ENCODE measurements around the gene ITPR3. TPM values are rescaled to one million over a fixed set of nuclear protein-coding genes. Genes with fewer than 3 reads are reported as not detected.
A peak's percentile ranks its signal among the peaks of the same experiment; 100 is the strongest.

Gene ITPR3
- total RNA-seq, 2 donors from 2014 or later, result 27.6 to 77.6 TPM

- ATAC-seq (no peak), DNase-seq (ENCODE audit: low spot score) (no peak)
- Mint-ChIP-seq H3K4me3 (no peak overlapping the region), H3K9me3 (no peaks in the 10 kb centered on the region), H3K27ac (no peak overlapping the region), H3K27me3 (no peaks in the 10 kb centered on the region), H3K4me1 (ENCODE audit: low read depth in 2 of 2) (peaks cover 0 to 6% of the 10 kb centered on the region in 2 donors), H3K36me3 (peaks cover 4% of the 10 kb centered on the region)
Measured at GRCh38 chr6:33678233-33678931, 57.3 kb downstream of the ITPR3 start.

- DNase-seq (ENCODE audit: low spot score) (no peak), ATAC-seq (no peak)
- H3K4me3 Mint-ChIP-seq, result no peak overlapping the region
- no peaks in the 10 kb centered on the region for H3K9me3 Mint-ChIP-seq
- peaks cover 0 to 6% of the 10 kb centered on the region in 2 donors for H3K4me1 Mint-ChIP-seq (ENCODE audit: low read depth in 2 of 2)
- no peak overlapping the region for H3K27ac Mint-ChIP-seq
- H3K36me3 Mint-ChIP-seq, result peaks cover 4% of the 10 kb centered on the region
- H3K27me3 Mint-ChIP-seq, result no peaks in the 10 kb centered on the region
Measured at GRCh38 chr6:33678932-33679490, 57.9 kb downstream of the ITPR3 start.

GRCh38 chr6:33679761-33680160 is 58.6 kb downstream of the ITPR3 start:
- Mint-ChIP-seq H3K36me3 (peaks cover 4% of the 10 kb centered on the region), H3K9me3 (no peaks in the 10 kb centered on the region), H3K4me3 (no peak overlapping the region), H3K4me1 (ENCODE audit: low read depth in 2 of 2) (peaks cover 0 to 6% of the 10 kb centered on the region in 2 donors), H3K27me3 (no peaks in the 10 kb centered on the region), H3K27ac (no peak overlapping the region)
- ATAC-seq (no peak), DNase-seq (ENCODE audit: low spot score) (no peak)

GRCh38 chr6:33682341-33682740 is 61.2 kb downstream of the ITPR3 start:
- Mint-ChIP-seq H3K27ac (peak overlapping the region in 1 of 2 donors; percentile 16), H3K4me1 (ENCODE audit: low read depth in 2 of 2) (peaks cover 0 to 6% of the 10 kb centered on the region in 2 donors), H3K36me3 (peaks cover 9% of the 10 kb centered on the region), H3K4me3 (no peak overlapping the region), H3K27me3 (no peaks in the 10 kb centered on the region), H3K9me3 (no peaks in the 10 kb centered on the region)
- ATAC-seq (no peak), DNase-seq (ENCODE audit: low spot score) (no peak)

- H3K4me3 Mint-ChIP-seq, result no peak overlapping the region
- no peaks in the 10 kb centered on the region for H3K27me3 Mint-ChIP-seq
- no peaks in the 10 kb centered on the region for H3K9me3 Mint-ChIP-seq
- ATAC-seq (no peak), DNase-seq (ENCODE audit: low spot score) (no peak)
- peaks cover 5% of the 10 kb centered on the region for H3K36me3 Mint-ChIP-seq
- H3K4me1 Mint-ChIP-seq (ENCODE audit: low read depth in 2 of 2), result peaks cover 0 to 2% of the 10 kb centered on the region in 2 donors
- H3K27ac Mint-ChIP-seq, result peak overlapping the region in 1 of 2 donors; percentile 27
Measured at GRCh38 chr6:33683051-33683571, 62.0 kb downstream of the ITPR3 start.

- Mint-ChIP-seq H3K36me3 (peaks cover 5% of the 10 kb centered on the region), H3K27ac (peak overlapping the region in 1 of 2 donors; percentile 27), H3K27me3 (no peaks in the 10 kb centered on the region), H3K4me3 (no peak overlapping the region), H3K4me1 (ENCODE audit: low read depth in 2 of 2) (peaks cover 0 to 2% of the 10 kb centered on the region in 2 donors), H3K9me3 (no peaks in the 10 kb centered on the region)
- ATAC-seq, result no peak
- DNase-seq (ENCODE audit: low spot score), result no peak
Measured at GRCh38 chr6:33683576-33684427, 62.7 kb downstream of the ITPR3 start.

- Mint-ChIP-seq H3K9me3 (no peaks in the 10 kb centered on the region), H3K36me3 (peaks cover 9% of the 10 kb centered on the region), H3K4me1 (ENCODE audit: low read depth in 2 of 2) (peaks cover 0 to 5% of the 10 kb centered on the region in 2 donors), H3K27ac (no peak overlapping the region), H3K27me3 (no peaks in the 10 kb centered on the region), H3K4me3 (no peak overlapping the region)
- ATAC-seq (no peak), DNase-seq (ENCODE audit: low spot score) (no peak)
Measured at GRCh38 chr6:33684428-33684896, 63.3 kb downstream of the ITPR3 start.

GRCh38 chr6:33684983-33685382 is 63.9 kb downstream of the ITPR3 start:
- no peaks in the 10 kb centered on the region for H3K27me3 Mint-ChIP-seq
- H3K4me1 Mint-ChIP-seq (ENCODE audit: low read depth in 2 of 2), result peaks cover 0 to 6% of the 10 kb centered on the region in 2 donors
- DNase-seq (ENCODE audit: low spot score) (no peak), ATAC-seq (no peak)
- H3K36me3 Mint-ChIP-seq, result peaks cover 11% of the 10 kb centered on the region
- H3K4me3 Mint-ChIP-seq, result no peak overlapping the region
- H3K27ac Mint-ChIP-seq, result no peak overlapping the region
- H3K9me3 Mint-ChIP-seq, result no peaks in the 10 kb centered on the region

GRCh38 chr6:33685411-33686224 is 64.5 kb downstream of the ITPR3 start:
- Mint-ChIP-seq H3K4me1 (ENCODE audit: low read depth in 2 of 2) (peaks cover 0 to 6% of the 10 kb centered on the region in 2 donors), H3K9me3 (no peaks in the 10 kb centered on the region), H3K27me3 (no peaks in the 10 kb centered on the region), H3K36me3 (peaks cover 11% of the 10 kb centered on the region), H3K4me3 (no peak overlapping the region), H3K27ac (no peak overlapping the region)
- no peak for ATAC-seq
- DNase-seq (ENCODE audit: low spot score), result no peak

GRCh38 chr6:33686225-33686924 is 65.3 kb downstream of the ITPR3 start:
- Mint-ChIP-seq H3K27ac (peak overlapping the region in 1 of 2 donors; percentile 33), H3K4me3 (no peak overlapping the region), H3K4me1 (ENCODE audit: low read depth in 2 of 2) (peaks cover 0 to 9% of the 10 kb centered on the region in 2 donors), H3K27me3 (no peaks in the 10 kb centered on the region), H3K9me3 (no peaks in the 10 kb centered on the region), H3K36me3 (peaks cover 11% of the 10 kb centered on the region)
- ATAC-seq (no peak), DNase-seq (ENCODE audit: low spot score) (no peak)

- Mint-ChIP-seq H3K9me3 (no peaks in the 10 kb centered on the region), H3K36me3 (peaks cover 11% of the 10 kb centered on the region), H3K27ac (peak overlapping the region in 1 of 2 donors; percentile 33), H3K27me3 (no peaks in the 10 kb centered on the region), H3K4me1 (ENCODE audit: low read depth in 2 of 2) (peaks cover 4 to 9% of the 10 kb centered on the region in 2 donors), H3K4me3 (no peak overlapping the region)
- DNase-seq (ENCODE audit: low spot score), result no peak
- no peak for ATAC-seq
Measured at GRCh38 chr6:33686981-33687975, 66.2 kb downstream of the ITPR3 start.

- no peak overlapping the region for H3K27ac Mint-ChIP-seq
- H3K9me3 Mint-ChIP-seq, result no peaks in the 10 kb centered on the region
- ATAC-seq, result no peak
- H3K27me3 Mint-ChIP-seq, result no peaks in the 10 kb centered on the region
- H3K36me3 Mint-ChIP-seq, result peaks cover 11% of the 10 kb centered on the region
- peaks cover 12 to 16% of the 10 kb centered on the region in 2 donors for H3K4me1 Mint-ChIP-seq (ENCODE audit: low read depth in 2 of 2)
- H3K4me3 Mint-ChIP-seq, result no peak overlapping the region
- DNase-seq (ENCODE audit: low spot score), result no peak
Measured at GRCh38 chr6:33688006-33688405, 66.9 kb downstream of the ITPR3 start.
